ENCODE data around the gene STXBP5.
"Not testable (repeated sequence)": the region's sequence is repeated elsewhere in the genome, so short reads cannot be mapped to it uniquely, and the experiment has no call there.

STXBP5 gene

DNA sequence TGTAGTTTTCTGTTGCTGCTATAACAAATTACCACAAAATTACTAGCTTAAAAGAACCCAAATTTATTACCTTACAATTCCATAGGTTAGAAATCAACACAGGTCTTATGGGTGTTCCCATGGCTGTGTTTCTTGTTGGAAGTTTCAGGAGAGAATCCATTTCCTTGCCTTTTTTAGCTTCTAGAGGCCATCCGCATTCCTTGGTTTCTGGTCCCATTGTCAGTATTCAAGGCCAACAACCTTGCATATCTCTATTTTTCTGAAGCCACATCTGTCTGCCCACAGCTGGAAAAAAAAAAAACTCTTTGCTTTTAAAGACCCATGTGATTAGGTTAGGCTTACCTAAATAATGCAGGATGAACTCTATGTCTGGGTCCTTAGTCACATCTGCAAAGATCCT, 174.6 kb downstream of the STXBP5 start:
- H3K4me3 ChIP-seq (ENCODE audit: low read depth, low read length): no peak overlapping the region
- no peak for DNase-seq (ENCODE audit: low read depth)
- TF ChIP-seq, protein P1, sequence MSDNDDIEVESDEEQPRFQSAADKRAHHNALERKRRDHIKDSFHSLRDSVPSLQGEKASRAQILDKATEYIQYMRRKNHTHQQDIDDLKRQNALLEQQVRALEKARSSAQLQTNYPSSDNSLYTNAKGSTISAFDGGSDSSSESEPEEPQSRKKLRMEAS (IDR thresholded peaks at IDR 0.05; ENCODE audit: low read depth, low read length): no peak
- TF ChIP-seq MYC (IDR thresholded peaks at IDR 0.05; ENCODE audit: low read depth, low read length): no peak
- TF ChIP-seq, protein P2, sequence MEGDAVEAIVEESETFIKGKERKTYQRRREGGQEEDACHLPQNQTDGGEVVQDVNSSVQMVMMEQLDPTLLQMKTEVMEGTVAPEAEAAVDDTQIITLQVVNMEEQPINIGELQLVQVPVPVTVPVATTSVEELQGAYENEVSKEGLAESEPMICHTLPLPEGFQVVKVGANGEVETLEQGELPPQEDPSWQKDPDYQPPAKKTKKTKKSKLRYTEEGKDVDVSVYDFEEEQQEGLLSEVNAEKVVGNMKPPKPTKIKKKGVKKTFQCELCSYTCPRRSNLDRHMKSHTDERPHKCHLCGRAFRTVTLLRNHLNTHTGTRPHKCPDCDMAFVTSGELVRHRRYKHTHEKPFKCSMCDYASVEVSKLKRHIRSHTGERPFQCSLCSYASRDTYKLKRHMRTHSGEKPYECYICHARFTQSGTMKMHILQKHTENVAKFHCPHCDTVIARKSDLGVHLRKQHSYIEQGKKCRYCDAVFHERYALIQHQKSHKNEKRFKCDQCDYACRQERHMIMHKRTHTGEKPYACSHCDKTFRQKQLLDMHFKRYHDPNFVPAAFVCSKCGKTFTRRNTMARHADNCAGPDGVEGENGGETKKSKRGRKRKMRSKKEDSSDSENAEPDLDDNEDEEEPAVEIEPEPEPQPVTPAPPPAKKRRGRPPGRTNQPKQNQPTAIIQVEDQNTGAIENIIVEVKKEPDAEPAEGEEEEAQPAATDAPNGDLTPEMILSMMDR (IDR thresholded peaks at IDR 0.05; ENCODE audit: low read depth, low read length): no peak
- TF ChIP-seq POLR2A (IDR thresholded peaks at IDR 0.05; ENCODE audit: extremely low read depth, insufficient read length): no peak

DNA sequence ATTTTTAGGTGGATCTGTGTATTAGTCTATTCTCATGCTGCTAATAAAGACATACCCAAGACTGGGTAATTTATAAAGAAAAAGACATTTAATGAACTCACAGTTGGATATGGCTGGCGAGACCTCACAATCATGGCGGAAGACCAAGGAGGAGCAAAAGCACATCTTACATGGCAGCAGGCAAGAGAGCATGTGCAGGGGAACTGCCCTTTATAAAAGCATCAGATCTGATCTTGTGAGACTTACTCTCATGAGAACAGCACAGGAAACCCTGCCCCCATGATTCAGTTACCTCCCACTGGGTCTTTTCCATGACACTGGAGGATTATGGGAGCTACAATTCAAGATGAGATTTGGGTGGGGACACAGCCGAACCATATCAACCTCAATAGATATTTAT, 176.6 kb downstream of the STXBP5 start:
- DNase-seq (ENCODE audit: low read depth); H3K4me3 ChIP-seq (ENCODE audit: low read depth, low read length): not testable (repeated sequence)

DNA sequence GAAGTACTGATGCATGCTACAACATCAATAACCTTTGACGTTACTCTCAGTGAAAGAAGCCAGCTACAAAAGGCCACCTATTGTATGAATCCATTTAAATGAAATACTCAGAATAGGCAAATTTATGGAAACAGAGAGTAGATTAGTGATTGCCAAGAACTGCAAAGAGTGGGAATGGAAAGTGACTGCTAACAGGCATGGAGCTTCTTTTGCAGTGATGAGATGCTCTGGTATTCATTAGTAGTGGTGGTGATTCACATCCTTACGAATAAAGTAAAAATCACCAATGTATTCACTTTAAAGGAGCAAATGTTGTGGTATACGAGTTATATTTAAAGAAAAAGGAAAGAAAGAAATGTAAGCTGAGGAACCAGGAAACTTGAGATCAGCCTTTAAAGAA, 177.5 kb downstream of the STXBP5 start:
- no peak for DNase-seq (ENCODE audit: low read depth)
- TF ChIP-seq POLR2A (IDR thresholded peaks at IDR 0.05; ENCODE audit: extremely low read depth, insufficient read length) (no peak), MYC (IDR thresholded peaks at IDR 0.05; ENCODE audit: low read depth, low read length) (no peak)
- TF ChIP-seq, protein P2 (IDR thresholded peaks at IDR 0.05; ENCODE audit: low read depth, low read length): no peak
- TF ChIP-seq, protein P1 (IDR thresholded peaks at IDR 0.05; ENCODE audit: low read depth, low read length): no peak
- H3K4me3 ChIP-seq (ENCODE audit: low read depth, low read length): no peak overlapping the region

DNA sequence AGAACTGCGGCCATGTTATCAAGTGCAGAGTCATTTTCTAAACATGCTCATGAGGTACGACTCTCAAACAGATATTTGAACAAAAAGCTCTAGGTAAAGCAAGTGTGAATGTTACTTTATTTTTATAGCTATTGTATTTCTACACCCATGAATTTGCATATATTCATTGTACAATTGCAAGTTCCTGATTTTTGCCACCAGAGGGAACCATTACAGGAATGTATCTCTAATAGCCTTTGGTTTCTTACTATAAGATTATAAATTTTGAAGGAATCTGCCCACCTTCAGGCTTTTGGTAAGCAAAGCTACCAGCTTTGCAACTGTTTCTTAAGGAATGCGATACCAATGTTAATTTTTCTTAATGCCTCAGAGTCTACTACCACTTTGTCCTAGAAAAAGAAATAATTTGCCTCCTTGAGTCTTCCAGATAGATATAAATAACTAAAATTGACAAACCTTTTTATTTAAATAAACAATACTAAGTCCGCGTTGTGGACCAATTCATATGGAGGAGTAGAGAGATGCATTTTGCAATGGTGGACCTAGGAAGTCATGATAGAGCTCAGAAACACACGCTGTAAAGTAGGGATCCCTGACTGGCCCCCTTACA, 178.8 kb downstream of the STXBP5 start:
- no peak overlapping the region for H3K4me3 ChIP-seq (ENCODE audit: low read depth, low read length)
- TF ChIP-seq MYC (IDR thresholded peaks at IDR 0.05; ENCODE audit: low read depth, low read length): no peak
- TF ChIP-seq, protein P2 (IDR thresholded peaks at IDR 0.05; ENCODE audit: low read depth, low read length): peak; percentile 38
- DNase-seq (ENCODE audit: low read depth): peak; percentile 47

DNA sequence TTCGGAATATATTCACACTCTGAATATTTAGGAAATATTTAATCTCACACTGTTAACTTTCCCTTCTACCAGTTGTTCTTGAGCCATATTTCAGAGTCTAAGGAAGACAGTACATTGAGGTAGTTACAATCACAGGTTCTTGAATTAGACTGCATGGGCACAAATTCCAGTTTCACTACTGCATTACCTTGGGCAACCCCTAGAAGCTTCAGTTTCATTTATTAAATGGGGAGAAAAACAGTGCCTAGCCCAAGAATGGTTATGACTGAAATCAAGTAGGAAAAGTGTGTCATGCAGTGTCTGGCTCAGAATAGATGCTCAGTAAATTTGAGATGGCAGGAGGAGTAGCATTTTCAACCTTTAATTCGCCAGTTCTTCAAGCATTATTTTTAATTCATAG, 179.8 kb downstream of the STXBP5 start:
- no peak for DNase-seq (ENCODE audit: low read depth)
- no peak overlapping the region for H3K4me3 ChIP-seq (ENCODE audit: low read depth, low read length)
- TF ChIP-seq, protein P1 (IDR thresholded peaks at IDR 0.05; ENCODE audit: low read depth, low read length): no peak
- TF ChIP-seq, protein P2 (IDR thresholded peaks at IDR 0.05; ENCODE audit: low read depth, low read length): no peak
- TF ChIP-seq POLR2A (IDR thresholded peaks at IDR 0.05; ENCODE audit: extremely low read depth, insufficient read length): no peak
- no peak for TF ChIP-seq MYC (IDR thresholded peaks at IDR 0.05; ENCODE audit: low read depth, low read length)

DNA sequence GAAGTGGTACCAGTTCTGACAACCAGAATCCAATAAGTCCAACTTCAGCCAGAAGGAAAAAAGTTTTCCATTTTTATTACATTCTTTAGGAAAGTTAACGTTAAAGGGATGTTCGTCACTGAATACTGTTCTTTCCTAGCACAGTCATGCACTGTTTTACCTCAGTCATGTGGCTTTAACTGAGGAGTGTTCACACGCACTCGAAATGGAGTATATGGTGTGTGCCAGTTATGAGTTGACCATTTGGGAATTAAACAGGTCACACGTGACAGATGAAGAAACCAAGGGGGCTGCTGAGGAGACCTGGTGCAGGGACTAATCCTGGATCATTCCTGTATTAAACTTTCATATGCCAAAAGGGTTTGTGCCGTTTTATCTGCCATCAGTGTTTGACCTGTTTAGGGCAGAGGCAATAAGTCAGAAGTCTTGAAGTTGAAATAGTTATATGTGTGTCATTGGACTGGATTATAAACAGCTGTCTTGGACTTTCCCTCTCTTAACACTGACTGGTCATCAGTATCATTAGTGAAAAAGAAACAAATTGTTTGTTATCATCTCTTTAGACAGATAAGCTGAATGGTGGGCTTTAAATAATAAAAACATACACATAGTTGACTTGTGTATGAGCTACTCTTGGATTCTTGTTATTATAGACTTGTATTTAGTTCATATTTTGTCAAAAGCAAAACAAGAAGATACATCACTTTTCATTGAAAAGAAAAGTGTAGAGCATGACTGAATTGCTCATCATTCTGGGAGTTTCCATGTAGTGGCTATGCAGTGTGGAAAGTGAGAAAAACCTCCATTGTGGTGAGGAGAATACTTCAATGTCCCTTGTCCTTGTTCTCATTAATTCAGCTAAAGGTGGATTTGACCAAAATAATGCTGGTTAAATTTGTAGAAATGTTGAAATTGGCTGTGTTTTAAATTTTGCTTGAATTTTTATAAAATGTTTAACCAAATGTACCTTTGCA, 180.8 kb downstream of the STXBP5 start:
- DNase-seq (ENCODE audit: low read depth): no peak
- no peak overlapping the region for H3K4me3 ChIP-seq (ENCODE audit: low read depth, low read length)
- no peak for TF ChIP-seq POLR2A (IDR thresholded peaks at IDR 0.05; ENCODE audit: extremely low read depth, insufficient read length)
- TF ChIP-seq, protein P1 (IDR thresholded peaks at IDR 0.05; ENCODE audit: low read depth, low read length): no peak
- no peak for TF ChIP-seq MYC (IDR thresholded peaks at IDR 0.05; ENCODE audit: low read depth, low read length)
- TF ChIP-seq, protein P2 (IDR thresholded peaks at IDR 0.05; ENCODE audit: low read depth, low read length): no peak
